Endothelial cell (in vitro differentiated cells): ENCODE measurements around the gene HAO2. TPM values are rescaled to one million over a fixed set of nuclear protein-coding genes. Genes with fewer than 3 reads are reported as not detected.

Experiments used
- DNase-seq: peaks from one replicate; pipeline ENCODE4 v3.0.0; 2021; ENCODE audit warnings: low spot score
- H3K27ac Mint-ChIP-seq: one replicate; pipeline ENCODE4 v1.8.0; 2021; ENCODE audit warnings: mixed read lengths, inconsistent platforms; ENCODE audit not compliant: unreplicated experiment
- H3K27me3 Mint-ChIP-seq: one replicate; pipeline ENCODE4 v1.8.0; 2021; ENCODE audit warnings: mild to moderate bottlenecking, moderate library complexity, mixed read lengths, inconsistent platforms; ENCODE audit not compliant: unreplicated experiment
- H3K36me3 Mint-ChIP-seq: one replicate; pipeline ENCODE4 v1.8.0; 2021; ENCODE audit warnings: mild to moderate bottlenecking, low read depth, mixed read lengths, inconsistent platforms; ENCODE audit not compliant: unreplicated experiment
- H3K4me1 Mint-ChIP-seq: one replicate; pipeline ENCODE4 v1.8.0; 2021; ENCODE audit warnings: mild to moderate bottlenecking, mixed read lengths, inconsistent platforms; ENCODE audit not compliant: unreplicated experiment
- H3K4me3 Mint-ChIP-seq: one replicate; pipeline ENCODE4 v1.8.0; 2021; ENCODE audit warnings: mild to moderate bottlenecking, mixed read lengths, inconsistent platforms; ENCODE audit not compliant: unreplicated experiment
- H3K9me3 Mint-ChIP-seq: one replicate; pipeline ENCODE4 v1.8.0; 2021; ENCODE audit warnings: mixed read lengths, inconsistent platforms; ENCODE audit not compliant: unreplicated experiment
- CTCF ChIP-seq: fragments of 200-600 bp; sonication (generic); IDR thresholded peaks from one replicate; pipeline ENCODE4 v1.5.0; 2021; ENCODE audit warnings: antibody characterized with exemption; ENCODE audit not compliant: unreplicated experiment
- total RNA-seq: library from RNA; stranded (reverse); fragmentation: NEBNext Ultra II Directional; extraction: Animal tissue kit (Norgen Biotek cat#: 25700); gene quantifications from one replicate; pipeline ENCODE4 v1.2.1, GENCODE V29; 2021; ENCODE audit not compliant: unreplicated experiment

Gene HAO2
- total RNA-seq, 1 donor from 2014 or later, result not detected

GRCh38 chr1:119428991-119429390 is 60.4 kb downstream of the HAO2 start:
- no peak for TF ChIP-seq CTCF
- Mint-ChIP-seq H3K4me3 (no peak overlapping the region), H3K9me3 (no peaks in the 10 kb centered on the region), H3K27me3 (peaks cover 4% of the 10 kb centered on the region), H3K36me3 (no peaks in the 10 kb centered on the region), H3K27ac (no peak overlapping the region), H3K4me1 (peaks cover 2% of the 10 kb centered on the region)
- DNase-seq, result no peak

GRCh38 chr1:119429687-119430086 is 61.1 kb downstream of the HAO2 start:
- Mint-ChIP-seq H3K27ac (no peak overlapping the region), H3K9me3 (no peaks in the 10 kb centered on the region)

DNA sequence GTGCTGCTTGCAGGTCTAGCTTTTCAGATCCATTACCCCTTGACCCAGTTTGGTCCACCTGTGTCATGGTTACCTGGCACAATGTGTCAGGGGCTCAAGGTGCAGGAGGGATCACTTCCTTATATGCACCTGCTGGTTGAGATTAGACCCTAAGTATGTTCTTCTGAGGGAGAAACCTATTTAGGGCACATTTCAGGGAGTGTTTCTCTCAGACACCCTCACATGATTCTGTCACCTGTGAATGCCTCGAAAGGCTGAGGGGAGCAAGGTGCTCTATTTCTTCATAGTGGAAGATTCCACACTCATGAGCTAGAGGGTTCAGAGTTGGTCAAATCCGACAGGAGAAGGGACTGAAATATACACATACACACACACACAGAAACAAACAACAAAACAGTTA is 61.9 kb downstream of the HAO2 start:
- peaks cover 4% of the 10 kb centered on the region for H3K27me3 Mint-ChIP-seq
- H3K9me3 Mint-ChIP-seq, result no peaks in the 10 kb centered on the region
- TF ChIP-seq CTCF, result no peak
- no peak overlapping the region for H3K4me3 Mint-ChIP-seq
- peaks cover 2% of the 10 kb centered on the region for H3K4me1 Mint-ChIP-seq
- no peak overlapping the region for H3K27ac Mint-ChIP-seq
- H3K36me3 Mint-ChIP-seq, result no peaks in the 10 kb centered on the region
- DNase-seq, result no peak

More at GRCh38 chr1:119429687-119430086, 61.1 kb downstream of the HAO2 start:
- TF ChIP-seq CTCF, result no peak
- peaks cover 2% of the 10 kb centered on the region for H3K4me1 Mint-ChIP-seq
- no peak overlapping the region for H3K4me3 Mint-ChIP-seq
- no peaks in the 10 kb centered on the region for H3K36me3 Mint-ChIP-seq
- no peak for DNase-seq
- peaks cover 4% of the 10 kb centered on the region for H3K27me3 Mint-ChIP-seq

- TF ChIP-seq CTCF, result no peak
- H3K27ac Mint-ChIP-seq, result no peak overlapping the region
- peaks cover 4% of the 10 kb centered on the region for H3K27me3 Mint-ChIP-seq
- H3K9me3 Mint-ChIP-seq, result no peaks in the 10 kb centered on the region
- H3K36me3 Mint-ChIP-seq, result no peaks in the 10 kb centered on the region
- no peak overlapping the region for H3K4me3 Mint-ChIP-seq
- H3K4me1 Mint-ChIP-seq, result peaks cover 2% of the 10 kb centered on the region
- DNase-seq, result no peak
Observed at GRCh38 chr1:119431836-119432235, 63.3 kb downstream of the HAO2 start.

DNA sequence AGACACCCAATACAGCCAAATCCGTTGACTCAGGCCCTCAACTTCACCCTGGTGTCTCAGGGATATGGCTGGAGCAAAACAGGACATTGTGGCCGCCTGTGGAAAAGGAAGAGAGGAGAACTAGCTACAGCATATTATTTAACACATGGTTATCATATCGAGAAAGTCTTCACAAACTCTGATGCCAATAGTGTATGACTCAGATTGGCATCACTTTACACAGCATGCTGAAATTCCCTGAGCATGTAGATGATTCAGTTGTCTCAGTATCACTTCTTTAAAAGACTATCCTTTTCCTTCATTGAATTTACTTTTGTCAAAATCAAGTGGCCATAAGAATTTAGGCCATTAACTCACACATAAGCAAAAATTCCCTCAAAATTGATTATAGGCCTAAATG is 66.5 kb downstream of the HAO2 start:
- Mint-ChIP-seq H3K27ac (no peak overlapping the region), H3K36me3 (no peaks in the 10 kb centered on the region), H3K4me3 (no peak overlapping the region)

More for the DNA sequence above, 66.5 kb downstream of the HAO2 start:
- Mint-ChIP-seq H3K4me1 (peaks cover 2% of the 10 kb centered on the region), H3K27me3 (peaks cover 4% of the 10 kb centered on the region), H3K9me3 (no peaks in the 10 kb centered on the region)
- no peak for DNase-seq
- no peak for TF ChIP-seq CTCF
